Suprapubic skin (tissue), 4 donors: ENCODE measurements around the gene PPP1R11. TPM values are rescaled to one million over a fixed set of nuclear protein-coding genes. Genes with fewer than 3 reads are reported as not detected.
"Not testable (repeated sequence)": the region's sequence is repeated elsewhere in the genome, so short reads cannot be mapped to it uniquely, and the experiment has no call there.

Experiments
- DNase-seq, 2 donors: peaks; one replicate each; pipeline ENCODE4 v3.0.0-alpha.2; 2019; ENCODE audit warnings: low spot score in 2 of 2
- H3K27ac ChIP-seq: fragments of 200-600 bp; sonication (generic); one replicate; pipeline ENCODE4 v1.5.1; 2019
- H3K27me3 ChIP-seq: fragments of 200-600 bp; sonication (generic); one replicate; pipeline ENCODE4 v1.5.1; 2019
- H3K36me3 ChIP-seq: fragments of 200-600 bp; sonication (generic); one replicate; pipeline ENCODE4 v1.5.1; 2019
- H3K4me1 ChIP-seq: fragments of 200-600 bp; sonication (generic); one replicate; pipeline ENCODE4 v1.5.1; 2019
- H3K4me3 ChIP-seq: fragments of 200-600 bp; sonication (generic); one replicate; pipeline ENCODE4 v1.5.1; 2019; ENCODE audit warnings: mild to moderate bottlenecking
- H3K9me3 ChIP-seq: fragments of 200-600 bp; sonication (generic); one replicate; pipeline ENCODE4 v1.5.1; 2019
- CTCF ChIP-seq, 2 donors: fragments of 200-600 bp in 1 of 2; fragments of 450-650 bp in 1 of 2; sonication (generic) in 1 of 2; IDR thresholded peaks; one replicate each; pipeline ENCODE4 v1.5.1; 2016 to 2019; ENCODE audit warnings: antibody characterized with exemption in 2 of 2, mild to moderate bottlenecking in 1 of 2, moderate library complexity in 1 of 2
- EP300 ChIP-seq: sonication (generic); formaldehyde crosslinking; IDR thresholded peaks from one replicate; pipeline ENCODE4 v1.6.1; 2017; ENCODE audit warnings: antibody characterized with exemption
- POLR2A ChIP-seq, 2 donors: fragments of 450-650 bp; IDR thresholded peaks; one replicate each; pipeline ENCODE4 v1.6.1; 2017; ENCODE audit warnings: antibody characterized with exemption in 2 of 2, mild to moderate bottlenecking in 2 of 2, moderate library complexity in 2 of 2
- POLR2AphosphoS5 ChIP-seq, 3 donors: sonication (generic); formaldehyde crosslinking; IDR thresholded peaks; one replicate each; pipeline ENCODE4 v1.6.1; 2017; ENCODE audit warnings: antibody characterized with exemption in 3 of 3
- WGBS: methylation state at CpG from one replicate; pipeline ENCODE4 v1.1.5; 2018; 5-methylcytosine and 5-hydroxymethylcytosine counted together
- total RNA-seq, 4 donors: library from RNA; depleted of rRNA; stranded (reverse); fragments of >200 nt; gene quantifications; one replicate each; pipeline ENCODE4 v1.1.0, GENCODE V29; 2016

PPP1R11 gene
- total RNA-seq, 4 donors from 2014 or later = 35.2 to 54.4 (median 44.2) TPM

GRCh38 chr6:30112402-30112994, 45.5 kb downstream of the PPP1R11 start:
- H3K36me3 ChIP-seq = no peaks in the 10 kb centered on the region
- H3K27me3 ChIP-seq = peaks cover 71% of the 10 kb centered on the region
- no peak overlapping the region for H3K4me3 ChIP-seq
- TF ChIP-seq POLR2A (IDR thresholded peaks at IDR 0.05) = no peak
- TF ChIP-seq EP300 = no peak
- no peak for TF ChIP-seq POLR2AphosphoS5 (IDR thresholded peaks at IDR 0.05)
- no peak for TF ChIP-seq CTCF (IDR thresholded peaks at IDR 0.05)
- H3K4me1 ChIP-seq = no peaks in the 10 kb centered on the region
- 80% methylated on average over 10 of the region's 10 CpGs for WGBS
- DNase-seq = no peak
- no peaks in the 10 kb centered on the region for H3K9me3 ChIP-seq
- no peak overlapping the region for H3K27ac ChIP-seq

- no peaks in the 10 kb centered on the region for H3K9me3 ChIP-seq
- DNase-seq = no peak
- no peak within 1 kb of the TSS for H3K4me3 ChIP-seq
- 76% methylated on average over 3 of the region's 3 CpGs for WGBS
- TF ChIP-seq CTCF (IDR thresholded peaks at IDR 0.05) (no peak), EP300 (no peak), POLR2AphosphoS5 (IDR thresholded peaks at IDR 0.05) (no peak), POLR2A (IDR thresholded peaks at IDR 0.05) (no peak)
- H3K27ac ChIP-seq = no peak within 1 kb of the TSS
- H3K4me1 ChIP-seq = no peaks in the 10 kb centered on the region
- H3K36me3 ChIP-seq = no peaks in the 10 kb centered on the region
- peaks cover 66% of the 10 kb centered on the region for H3K27me3 ChIP-seq
Measured at GRCh38 chr6:30113003-30113759, 46.2 kb downstream of the PPP1R11 start, which contains the start of gene TRIM31. Gene TRIM31, minus strand, starts transcription at chr6:30113090. Its CDS starts 285 bp downstream, at chr6:30112805.

- Histone ChIP-seq H3K27me3 (peaks cover 63% of the 10 kb centered on the region), H3K4me3 (no peak overlapping the region), H3K27ac (no peak overlapping the region), H3K36me3 (no peaks in the 10 kb centered on the region), H3K9me3 (no peaks in the 10 kb centered on the region), H3K4me1 (no peaks in the 10 kb centered on the region)
- TF ChIP-seq EP300 (no peak), POLR2AphosphoS5 (IDR thresholded peaks at IDR 0.05) (no peak), POLR2A (IDR thresholded peaks at IDR 0.05) (no peak), CTCF (IDR thresholded peaks at IDR 0.05) (no peak)
- 69% methylated on average over 1 of the region's 1 CpG for WGBS
- no peak for DNase-seq
Measured at GRCh38 chr6:30113841-30114240, 46.8 kb downstream of the PPP1R11 start.

- Histone ChIP-seq H3K4me1 (no peaks in the 10 kb centered on the region), H3K27me3 (peaks cover 43% of the 10 kb centered on the region), H3K36me3 (no peaks in the 10 kb centered on the region), H3K4me3 (no peak overlapping the region), H3K9me3 (no peaks in the 10 kb centered on the region), H3K27ac (no peak overlapping the region)
- no peak for DNase-seq
- TF ChIP-seq EP300 (no peak), POLR2A (IDR thresholded peaks at IDR 0.05) (no peak), POLR2AphosphoS5 (IDR thresholded peaks at IDR 0.05) (no peak), CTCF (IDR thresholded peaks at IDR 0.05) (no peak)
- 74% methylated on average over 6 of the region's 6 CpGs for WGBS
Measured at GRCh38 chr6:30116724-30117123, 49.7 kb downstream of the PPP1R11 start.

GRCh38 chr6:30118691-30119090, 51.7 kb downstream of the PPP1R11 start:
- not testable (repeated sequence) for H3K27ac ChIP-seq, H3K36me3 ChIP-seq, H3K4me3 ChIP-seq, H3K9me3 ChIP-seq, H3K4me1 ChIP-seq, DNase-seq
- peaks cover 24% of the 10 kb centered on the region for H3K27me3 ChIP-seq
- WGBS = 92% methylated on average over 5 of the region's 5 CpGs

Other genes with a start within 250 kb of the PPP1R11 start
- 1 to 10 TPM in 1 of 4 donors, under 1 TPM in 1, not detected in 2; 0.80 to 1.1 TPM for gene HLA-G, start 239.4 kb upstream of the PPP1R11 start, total RNA-seq
- 100 to 1,000 TPM; 455 to 546 (median 499) TPM for gene HLA-A, start 124.7 kb upstream of the PPP1R11 start, total RNA-seq
- gene POLR1H, start 5.9 kb upstream of the PPP1R11 start, total RNA-seq = 10 to 100 TPM; 16.7 to 23.9 (median 21.6) TPM
- gene RNF39, start 8.6 kb downstream of the PPP1R11 start, total RNA-seq = 10 to 100 TPM; 29.1 to 73.1 (median 44.6) TPM
- under 1 TPM in 1 of 4 donors, not detected in 3; 0.57 TPM for gene TRIM31, start 45.9 kb downstream of the PPP1R11 start, total RNA-seq
- gene TRIM40, start 68.9 kb downstream of the PPP1R11 start, total RNA-seq = not detected
- 1 to 10 TPM in 2 of 4 donors, under 1 TPM in 2; 0.76 to 1.6 (median 1.1) TPM for gene TRIM10, start 94.0 kb downstream of the PPP1R11 start, total RNA-seq
- 1 to 10 TPM in 2 of 4 donors, under 1 TPM in 2; 0.19 to 1.6 (median 0.73) TPM for gene TRIM15, start 96.3 kb downstream of the PPP1R11 start, total RNA-seq
- 10 to 100 TPM; 61.3 to 79.0 (median 72.5) TPM for gene TRIM26, start 146.2 kb downstream of the PPP1R11 start, total RNA-seq